ENCODE measurements around the gene WFIKKN2.

DNA sequence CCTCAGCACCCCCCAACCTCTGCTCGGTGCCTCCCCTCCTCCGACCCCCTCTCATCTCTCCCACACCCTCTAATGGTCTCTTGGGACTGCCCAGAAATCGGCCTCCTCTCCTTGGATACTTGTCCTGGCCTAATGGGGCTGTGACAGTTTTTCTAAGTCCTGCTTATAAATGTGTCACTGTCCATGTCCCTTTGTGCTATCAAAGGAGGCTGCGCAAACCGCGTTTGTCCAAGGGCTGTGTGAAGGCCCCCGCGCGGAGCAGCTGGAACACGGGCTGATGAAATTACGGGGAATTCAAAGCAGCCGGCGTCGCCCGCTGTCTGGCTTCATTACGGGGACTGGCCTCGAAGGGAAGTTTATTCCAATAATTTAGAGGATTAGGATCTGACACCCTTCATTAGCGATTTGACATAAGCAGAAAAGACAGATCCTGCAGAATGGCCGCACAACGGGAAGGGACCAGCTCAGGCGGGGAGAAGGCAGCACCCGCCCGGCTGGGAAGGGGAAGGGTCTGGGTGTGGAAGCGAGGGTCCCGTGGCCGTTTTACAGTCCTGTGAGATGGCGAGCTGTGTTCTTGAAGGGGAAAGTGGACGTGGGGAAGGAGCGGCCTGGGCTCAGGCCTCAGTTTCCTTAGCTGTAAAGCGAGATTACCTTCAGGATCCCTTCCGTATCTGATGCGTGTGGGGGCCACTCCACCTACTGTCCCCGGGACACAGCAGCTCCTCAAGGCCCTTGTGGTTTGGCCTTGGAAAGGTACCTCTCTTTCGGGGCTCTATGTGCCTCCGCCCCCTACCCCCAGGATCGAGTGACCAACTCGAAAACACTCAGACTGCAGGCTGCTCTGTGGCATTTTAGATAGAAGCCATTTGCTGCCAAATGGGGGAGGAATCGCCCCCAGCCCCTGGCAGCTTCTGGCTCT is 1.6 kb upstream of the WFIKKN2 start:
- TF ChIP-seq ZNF274 (IDR thresholded peaks at IDR 0.05; ENCODE audit: borderline replicate concordance, extremely low read depth, low read length) = no peak
- TF ChIP-seq, protein P1, sequence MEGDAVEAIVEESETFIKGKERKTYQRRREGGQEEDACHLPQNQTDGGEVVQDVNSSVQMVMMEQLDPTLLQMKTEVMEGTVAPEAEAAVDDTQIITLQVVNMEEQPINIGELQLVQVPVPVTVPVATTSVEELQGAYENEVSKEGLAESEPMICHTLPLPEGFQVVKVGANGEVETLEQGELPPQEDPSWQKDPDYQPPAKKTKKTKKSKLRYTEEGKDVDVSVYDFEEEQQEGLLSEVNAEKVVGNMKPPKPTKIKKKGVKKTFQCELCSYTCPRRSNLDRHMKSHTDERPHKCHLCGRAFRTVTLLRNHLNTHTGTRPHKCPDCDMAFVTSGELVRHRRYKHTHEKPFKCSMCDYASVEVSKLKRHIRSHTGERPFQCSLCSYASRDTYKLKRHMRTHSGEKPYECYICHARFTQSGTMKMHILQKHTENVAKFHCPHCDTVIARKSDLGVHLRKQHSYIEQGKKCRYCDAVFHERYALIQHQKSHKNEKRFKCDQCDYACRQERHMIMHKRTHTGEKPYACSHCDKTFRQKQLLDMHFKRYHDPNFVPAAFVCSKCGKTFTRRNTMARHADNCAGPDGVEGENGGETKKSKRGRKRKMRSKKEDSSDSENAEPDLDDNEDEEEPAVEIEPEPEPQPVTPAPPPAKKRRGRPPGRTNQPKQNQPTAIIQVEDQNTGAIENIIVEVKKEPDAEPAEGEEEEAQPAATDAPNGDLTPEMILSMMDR (IDR thresholded peaks at IDR 0.05; ENCODE audit: control extremely low read depth in 1 of 3, insufficient read depth in 1 of 3, low read depth in 1 of 3, low read length in 3 of 3) = no peak
- no peak for TF ChIP-seq TAF1 (IDR thresholded peaks at IDR 0.05; ENCODE audit: low read depth, low read length)
- TF ChIP-seq, protein P2, sequence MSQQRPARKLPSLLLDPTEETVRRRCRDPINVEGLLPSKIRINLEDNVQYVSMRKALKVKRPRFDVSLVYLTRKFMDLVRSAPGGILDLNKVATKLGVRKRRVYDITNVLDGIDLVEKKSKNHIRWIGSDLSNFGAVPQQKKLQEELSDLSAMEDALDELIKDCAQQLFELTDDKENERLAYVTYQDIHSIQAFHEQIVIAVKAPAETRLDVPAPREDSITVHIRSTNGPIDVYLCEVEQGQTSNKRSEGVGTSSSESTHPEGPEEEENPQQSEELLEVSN (IDR thresholded peaks at IDR 0.05) = no peak
- no peak for TF ChIP-seq HDAC6 (IDR thresholded peaks at IDR 0.05; ENCODE audit: low read depth, low read length)
- no peak for TF ChIP-seq EP300 (IDR thresholded peaks at IDR 0.05; ENCODE audit: borderline replicate concordance in 1 of 2, low read depth in 2 of 2, low read length in 2 of 2)
- TF ChIP-seq POLR2A (IDR thresholded peaks at IDR 0.05; ENCODE audit: control extremely low read depth in 1 of 2, low read depth in 2 of 2, low read length in 2 of 2) = no peak
- TF ChIP-seq CHD2 (IDR thresholded peaks at IDR 0.05; ENCODE audit: low read length) = no peak
- no peak for TF ChIP-seq NRF1 (IDR thresholded peaks at IDR 0.05; ENCODE audit: low read depth, low read length)
- no peak for TF ChIP-seq NANOG (IDR thresholded peaks at IDR 0.05; ENCODE audit: insufficient read depth, low read depth, low read length, poor library complexity, severe bottlenecking)
- TF ChIP-seq SP1 (IDR thresholded peaks at IDR 0.05; ENCODE audit: low read depth, low read length) = no peak

All from H1 (cell line).